GM23248 (cell line): ENCODE results near the gene PPP1R3E.

Experiments used
- EZH2 ChIP-seq: fragments of 200-600 bp; sonication (generic); IDR thresholded peaks from 2 replicates; pipeline ENCODE4 v1.6.1; 2018; ENCODE audit warnings: antibody characterized with exemption, mild to moderate bottlenecking; ENCODE audit not compliant: insufficient read depth, poor library complexity, severe bottlenecking
- EZH2phosphoT487 ChIP-seq: fragments of 200-600 bp; sonication (generic); IDR thresholded peaks from 2 replicates; pipeline ENCODE4 v1.6.1; 2018; ENCODE audit warnings: antibody characterized with exemption, moderate library complexity, mild to moderate bottlenecking, low read depth; ENCODE audit not compliant: insufficient read depth

DNA sequence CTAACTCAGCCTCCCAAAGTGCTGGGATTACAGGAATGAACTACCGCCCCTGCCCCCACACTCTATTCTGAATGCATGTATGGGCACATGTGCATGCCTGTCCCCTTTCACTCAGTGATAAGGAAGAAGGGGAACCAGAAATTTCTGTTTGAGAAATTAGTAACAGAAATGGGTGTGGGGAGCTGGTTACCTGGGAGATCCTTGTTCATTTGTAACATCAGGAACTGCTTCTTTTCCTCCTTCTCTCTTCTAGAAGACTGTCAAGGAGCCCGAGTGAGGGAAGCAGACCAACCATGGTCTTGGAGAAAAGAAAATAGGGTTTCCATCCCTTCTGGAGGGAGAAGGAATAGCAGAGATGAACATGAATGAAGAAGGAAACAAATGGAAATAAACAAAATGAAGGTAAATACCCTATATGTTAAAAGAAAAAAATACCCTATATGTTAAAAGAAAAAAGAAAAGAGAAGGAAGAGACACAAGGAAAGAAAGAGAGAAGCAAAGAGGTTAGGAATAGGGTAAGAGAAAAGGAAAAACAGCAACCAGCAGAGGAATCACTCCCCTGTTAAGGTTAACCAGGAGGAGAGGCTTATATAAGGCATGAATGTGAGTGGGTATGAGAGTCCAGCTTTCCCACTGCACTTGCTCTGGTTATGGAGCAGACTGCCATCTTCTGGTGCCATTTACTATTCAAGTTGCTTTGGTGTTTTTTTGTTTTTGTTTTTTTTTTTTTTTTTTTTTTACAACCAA is 3.3 kb downstream of the PPP1R3E start:
- TF ChIP-seq EZH2phosphoT487 (no peak), EZH2 (no peak)
